Hepatocyte (in vitro differentiated cells): ENCODE measurements around the gene SLC26A1.

Experiments
- CTCF ChIP-seq: fragments of 200-600 bp; sonication (generic); IDR thresholded peaks from 2 replicates; pipeline ENCODE4 v1.5.1; 2016; ENCODE audit warnings: antibody characterized with exemption, mild to moderate bottlenecking; ENCODE audit not compliant: poor library complexity
- EZH2 ChIP-seq: fragments of 200-600 bp; sonication (generic); IDR thresholded peaks from 2 replicates; pipeline ENCODE4 v1.6.1; 2016; ENCODE audit warnings: antibody characterized with exemption, mild to moderate bottlenecking, borderline replicate concordance

GRCh38 chr4:1014291-1015167, 21.3 kb upstream of the SLC26A1 start:
- TF ChIP-seq CTCF (no peak), EZH2 (no peak)
